HG03103 (cell line): ENCODE data around the gene CBLB.

ENCODE experiments used
- ATAC-seq: cut with Tn5 transposase; IDR thresholded peaks from one replicate; pipeline ENCODE4 v1.9.1; 2021; ENCODE audit warnings: low read depth; ENCODE audit not compliant: unreplicated experiment

Gene CBLB

DNA sequence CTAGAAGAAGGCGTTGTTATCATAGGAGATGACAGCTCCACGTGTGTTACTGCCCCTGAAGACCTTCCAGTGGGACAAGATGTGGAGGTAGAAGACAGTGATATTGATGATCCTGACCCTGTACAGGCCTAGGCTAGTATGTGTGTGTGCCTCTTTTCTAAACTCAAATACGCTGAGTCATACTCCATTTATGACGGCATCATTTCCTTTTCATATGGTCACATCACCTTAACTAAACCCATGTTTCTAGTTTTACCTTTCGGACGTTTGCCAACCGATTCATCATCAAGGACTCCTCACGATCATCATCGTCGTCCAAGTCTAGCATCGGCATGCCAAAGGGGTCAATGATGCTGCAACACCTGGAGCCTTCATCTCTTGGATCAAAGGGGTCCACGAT lies 149.0 kb downstream of the CBLB start:
- ATAC-seq = no peak

DNA sequence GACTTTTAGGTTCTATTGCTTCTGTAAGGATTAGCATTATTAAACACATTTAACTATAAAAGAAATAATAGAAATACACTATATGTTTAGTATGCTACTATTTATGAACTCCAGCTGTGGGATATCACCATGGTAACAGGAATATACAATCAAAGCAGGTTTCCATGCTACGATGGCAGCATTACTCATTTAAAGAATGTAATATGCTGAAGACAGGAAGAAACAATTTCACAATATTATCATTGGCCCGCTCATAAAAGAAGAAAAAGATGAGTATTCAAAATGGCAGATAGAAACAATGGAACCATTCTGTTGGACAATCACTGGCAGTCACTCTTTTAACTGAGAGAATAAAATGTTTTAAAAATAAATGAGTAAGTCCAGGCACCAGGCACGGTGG lies 153.4 kb downstream of the CBLB start:
- ATAC-seq = no peak

DNA sequence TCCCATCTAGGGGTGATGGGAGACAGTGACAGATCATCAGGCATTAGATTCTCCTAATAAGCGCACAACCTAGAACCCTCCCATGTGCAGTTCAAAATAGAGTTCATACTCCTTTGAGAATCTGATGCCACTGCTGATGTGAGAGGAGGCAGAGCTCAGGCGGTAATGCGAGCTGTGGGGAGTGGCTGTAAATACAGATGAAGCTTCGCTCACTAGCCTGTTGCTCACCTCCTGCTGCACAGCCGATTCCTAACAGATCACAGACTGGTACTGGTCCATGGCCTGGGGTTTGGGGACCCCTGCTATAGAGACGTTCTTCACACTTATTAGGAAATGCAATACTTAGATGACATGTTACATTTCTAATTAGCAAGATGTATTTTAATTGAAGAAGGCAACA lies 154.4 kb downstream of the CBLB start:
- ATAC-seq = no peak

DNA sequence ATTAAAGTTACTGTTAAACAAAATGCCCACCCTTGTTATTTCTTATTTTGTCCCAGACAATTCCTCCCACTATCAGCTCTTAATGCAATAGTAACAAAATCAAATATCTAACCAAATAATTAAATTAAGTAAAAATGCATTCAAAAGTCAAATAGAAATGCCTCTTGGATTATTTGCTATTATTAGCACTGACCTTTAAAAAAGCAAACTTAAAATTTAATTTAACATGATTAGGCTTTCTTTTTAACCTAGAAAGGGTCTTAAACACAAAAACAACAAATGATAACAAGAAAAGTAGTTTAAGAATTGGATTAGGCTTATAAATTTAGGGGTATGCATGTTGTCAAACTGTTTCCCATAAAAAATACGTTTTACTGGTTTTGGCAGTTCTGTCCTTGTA lies 159.8 kb downstream of the CBLB start:
- no peak for ATAC-seq

DNA sequence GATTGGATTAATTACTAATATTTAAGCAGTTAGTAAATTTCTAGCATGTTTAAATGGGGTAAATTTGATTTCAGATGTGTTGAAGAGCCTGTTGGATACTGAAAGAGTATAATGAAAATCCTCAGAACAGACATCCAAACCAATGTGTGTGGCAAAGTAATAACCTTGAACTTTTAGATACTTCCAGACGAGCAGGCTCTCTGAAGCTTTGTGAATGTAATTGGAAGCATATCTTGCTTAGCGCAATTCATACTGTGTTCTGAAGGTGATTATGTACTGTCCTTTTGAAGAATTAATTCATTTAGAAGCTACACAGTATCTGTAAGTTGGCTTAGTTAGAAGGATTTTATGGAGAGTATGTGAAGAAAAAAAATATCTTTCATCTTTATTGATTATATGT lies 161.8 kb downstream of the CBLB start:
- no peak for ATAC-seq

DNA sequence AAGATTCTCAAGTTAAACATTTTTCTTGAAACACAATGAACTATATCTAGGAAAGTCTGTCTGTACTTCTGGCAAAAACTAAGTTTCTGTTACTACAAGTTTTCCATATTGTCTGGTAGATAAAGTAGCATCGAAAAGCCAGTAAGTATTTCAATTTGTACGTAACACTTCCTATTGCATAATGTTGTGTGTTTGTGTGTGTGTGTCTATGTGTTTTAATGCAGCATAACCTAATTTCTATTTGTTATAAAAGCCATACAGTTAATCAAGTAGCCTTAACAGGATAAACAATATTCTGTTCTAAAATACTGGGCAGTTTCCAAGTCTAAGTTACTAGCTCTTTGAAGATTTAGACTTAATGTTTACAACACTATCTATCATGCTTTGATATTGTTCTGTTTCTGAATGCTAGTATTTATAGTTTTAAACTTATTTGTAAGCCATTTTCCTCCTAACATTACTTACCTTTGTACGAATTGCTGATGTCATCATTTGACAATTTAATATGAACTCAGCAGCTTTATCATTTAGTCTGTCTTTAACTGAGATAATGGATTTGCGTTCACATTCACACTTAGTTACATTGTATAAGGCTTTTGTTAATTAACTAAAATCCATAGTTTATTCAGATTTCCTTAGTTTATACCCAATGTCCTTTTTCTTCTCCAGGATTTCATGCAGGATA lies 163.9 kb downstream of the CBLB start:
- ATAC-seq = no peak

DNA sequence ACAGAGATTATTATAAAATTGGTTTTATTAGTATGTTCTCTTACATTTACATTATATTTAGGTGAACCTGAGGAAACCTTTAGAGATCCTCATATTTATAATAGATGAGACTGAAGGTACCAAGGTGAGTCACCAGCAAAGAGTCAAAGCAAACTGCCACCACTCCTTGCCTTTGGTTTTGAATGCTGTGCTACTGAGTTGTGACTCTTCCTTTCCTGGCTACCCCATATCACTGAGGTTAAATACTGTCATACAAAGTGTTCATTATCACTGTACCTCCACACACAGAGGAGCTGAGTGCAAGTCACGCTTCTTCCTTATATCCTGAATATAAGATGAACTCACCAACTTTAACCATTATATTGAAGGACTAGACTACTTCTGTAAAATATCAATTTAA lies 168.2 kb downstream of the CBLB start:
- no peak for ATAC-seq

DNA sequence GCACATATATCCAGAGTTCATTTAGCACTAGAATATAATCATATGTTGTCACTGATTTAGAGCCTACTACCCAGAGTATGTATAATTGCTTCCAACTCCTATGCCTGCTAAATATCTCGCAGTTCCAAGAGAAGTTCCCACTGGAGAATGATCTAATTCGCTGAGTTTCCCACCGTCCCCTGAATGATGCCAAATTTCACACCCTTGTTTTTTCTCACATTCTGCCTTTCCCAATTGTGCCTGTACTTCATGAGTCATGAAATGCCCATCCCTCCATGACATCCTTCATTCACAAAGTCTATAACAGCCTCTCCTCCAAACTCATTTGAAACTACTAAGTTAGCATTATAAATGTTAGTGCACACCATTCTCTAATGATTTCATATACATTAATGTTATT lies 177.2 kb downstream of the CBLB start:
- no peak for ATAC-seq

DNA sequence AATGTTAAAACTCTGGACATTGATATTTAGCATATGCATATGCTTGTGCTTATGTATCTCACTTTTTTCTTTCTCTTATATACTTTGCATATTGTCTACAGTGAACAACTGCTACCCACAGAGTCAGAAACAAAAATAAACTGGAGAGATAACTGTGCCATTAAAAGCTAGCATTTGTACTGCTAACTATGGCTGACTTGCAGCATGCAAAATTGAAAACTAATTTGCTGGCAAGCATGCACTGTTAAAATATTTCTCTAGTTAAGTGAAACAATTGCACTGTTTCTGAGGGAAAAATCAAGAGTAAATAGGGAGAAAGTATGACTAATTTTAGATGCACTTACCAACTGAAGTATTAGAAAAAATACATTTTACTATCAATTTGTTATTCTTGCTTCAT lies 177.8 kb downstream of the CBLB start:
- ATAC-seq = no peak

DNA sequence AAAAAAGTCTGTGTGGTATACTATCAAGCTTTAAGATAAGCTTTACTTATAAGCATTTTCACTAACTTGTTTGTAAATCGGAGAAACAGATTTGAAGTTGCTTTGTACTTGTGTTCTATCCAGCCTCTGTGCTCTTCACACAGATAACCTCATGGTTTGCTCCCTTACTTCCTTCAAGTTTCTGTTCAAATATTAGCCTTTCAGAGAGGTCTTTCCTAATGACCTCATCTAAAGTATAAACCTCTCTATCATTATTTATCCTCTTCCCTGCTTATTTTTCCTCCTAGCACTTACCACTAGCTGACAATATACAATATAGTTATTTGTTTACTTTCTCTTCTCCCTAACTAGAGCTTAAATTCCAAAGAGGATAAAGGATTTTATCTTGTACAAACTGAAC lies 180.0 kb downstream of the CBLB start:
- no peak for ATAC-seq

DNA sequence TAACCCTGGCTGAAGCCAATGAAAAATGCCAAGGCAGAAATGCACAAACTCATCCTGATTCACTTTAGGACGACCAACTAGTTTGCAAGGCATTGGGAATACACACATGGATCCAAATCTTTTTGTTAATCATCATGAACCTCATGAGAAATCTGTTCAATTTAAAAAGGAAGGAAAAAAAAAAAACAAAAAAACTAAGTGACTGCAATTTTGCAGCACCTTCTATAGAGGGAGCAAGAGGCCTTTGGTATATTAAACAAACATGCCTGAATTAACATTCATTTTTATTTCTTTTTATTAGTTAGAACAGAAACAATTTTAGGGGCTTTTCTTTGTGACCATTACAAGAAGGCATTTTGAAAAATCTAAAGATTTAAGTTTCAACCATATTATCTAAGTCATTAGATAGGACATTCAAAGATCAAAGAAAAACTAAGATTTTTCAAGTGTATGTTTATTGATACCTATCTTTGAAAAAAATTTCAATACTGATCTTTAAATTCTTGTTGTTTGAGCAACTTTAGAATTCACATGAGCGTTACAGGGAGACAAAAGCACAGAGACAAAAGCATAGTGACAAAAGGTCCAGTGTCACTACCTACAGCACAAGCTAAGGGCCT lies 182.4 kb downstream of the CBLB start:
- ATAC-seq = no peak

DNA sequence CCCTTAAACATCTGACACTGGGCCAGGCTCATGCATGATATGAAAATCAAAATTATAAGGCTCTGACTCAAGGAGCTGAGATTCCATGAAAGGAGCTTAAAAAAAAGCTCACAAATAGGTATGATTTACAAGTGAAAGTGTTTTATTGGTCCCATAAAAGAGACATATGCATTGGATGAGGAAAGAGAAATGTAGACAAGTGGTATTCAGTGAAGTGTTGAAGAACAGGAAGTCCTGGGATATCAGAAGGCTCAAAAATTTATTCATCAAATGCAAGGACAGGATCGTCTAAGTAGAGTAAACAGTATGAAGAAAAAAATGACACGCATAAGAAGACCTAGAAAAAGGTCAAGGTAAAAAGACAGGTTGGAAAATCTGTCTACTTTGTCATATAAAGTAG lies 188.9 kb downstream of the CBLB start:
- no peak for ATAC-seq

DNA sequence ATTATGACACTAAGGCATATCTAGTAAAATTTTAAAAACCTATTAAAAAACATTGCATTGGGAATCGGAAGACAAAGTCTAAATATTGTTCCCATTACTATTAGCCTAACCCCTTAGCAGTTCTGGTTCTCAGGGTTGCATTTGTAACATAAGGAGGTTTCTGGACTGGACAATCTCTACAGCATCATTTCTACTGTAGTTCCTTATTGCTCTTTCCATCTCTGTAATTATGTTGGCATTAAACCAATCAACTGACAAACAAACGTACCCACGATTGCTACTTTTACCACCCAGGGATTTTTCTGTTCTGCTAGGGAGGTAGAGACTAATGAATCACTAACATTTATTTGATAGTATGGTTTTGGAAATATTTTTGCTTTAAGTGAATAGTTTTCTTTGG lies 190.8 kb downstream of the CBLB start:
- ATAC-seq = no peak

DNA sequence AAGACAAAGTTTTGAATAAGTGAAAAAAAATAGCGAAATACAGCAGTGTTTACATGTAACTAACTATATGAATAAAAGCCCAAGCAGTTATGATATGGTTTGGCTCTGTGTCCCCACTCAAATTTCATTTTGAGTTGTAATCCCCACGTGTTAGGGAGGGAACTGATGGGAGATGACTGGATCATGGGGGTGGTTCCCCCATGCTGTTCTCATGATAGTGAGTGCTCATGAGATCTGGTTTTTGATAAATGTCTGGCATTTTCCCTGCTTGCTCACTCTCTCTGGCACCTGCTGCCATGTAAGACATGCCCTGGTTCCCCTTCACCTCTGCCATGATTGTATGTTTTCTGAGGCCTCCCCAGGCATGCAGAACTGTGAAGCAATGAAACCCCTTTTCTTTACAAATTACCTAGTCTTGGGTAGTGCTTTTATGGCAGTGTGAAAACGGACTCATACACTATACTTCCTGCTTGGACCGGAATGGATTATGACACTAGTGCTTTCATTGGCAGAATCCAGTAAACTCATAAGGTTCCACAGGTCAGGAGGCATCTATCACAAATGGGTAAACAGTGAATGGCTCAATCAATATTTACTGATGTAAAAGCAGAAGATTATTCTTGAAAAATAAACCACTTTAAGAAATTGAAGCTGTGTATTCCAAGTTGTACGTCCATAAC lies 192.1 kb downstream of the CBLB start:
- ATAC-seq = no peak

DNA sequence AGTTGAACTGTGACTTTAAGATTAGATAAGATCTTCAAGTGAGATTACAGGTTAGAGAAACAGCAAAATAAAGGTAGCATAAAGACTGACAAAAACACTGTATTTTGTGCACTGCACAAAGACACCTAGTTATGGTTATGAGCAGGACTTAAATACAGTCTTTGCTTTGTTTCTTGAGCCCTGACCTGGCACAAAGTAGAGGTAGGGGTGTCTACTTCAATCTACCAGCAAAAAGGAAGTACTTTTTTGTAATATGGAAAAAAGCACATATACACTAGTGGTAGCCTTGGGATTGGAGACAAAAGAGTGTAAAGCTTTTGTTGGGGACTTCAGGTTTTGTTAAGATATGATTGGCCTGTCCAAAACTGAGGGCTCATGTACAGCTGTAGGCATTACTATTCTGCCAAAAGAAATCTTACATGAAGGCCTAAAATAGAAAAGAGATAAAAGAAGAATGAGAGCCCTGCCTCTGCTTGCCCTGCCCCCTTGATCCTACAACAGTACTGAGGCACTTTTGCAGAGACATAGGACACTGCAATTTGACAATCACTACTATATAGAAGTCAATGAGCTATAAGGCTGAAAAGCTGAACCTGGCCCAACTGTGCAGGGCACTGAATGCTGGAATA lies 194.3 kb downstream of the CBLB start:
- no peak for ATAC-seq

DNA sequence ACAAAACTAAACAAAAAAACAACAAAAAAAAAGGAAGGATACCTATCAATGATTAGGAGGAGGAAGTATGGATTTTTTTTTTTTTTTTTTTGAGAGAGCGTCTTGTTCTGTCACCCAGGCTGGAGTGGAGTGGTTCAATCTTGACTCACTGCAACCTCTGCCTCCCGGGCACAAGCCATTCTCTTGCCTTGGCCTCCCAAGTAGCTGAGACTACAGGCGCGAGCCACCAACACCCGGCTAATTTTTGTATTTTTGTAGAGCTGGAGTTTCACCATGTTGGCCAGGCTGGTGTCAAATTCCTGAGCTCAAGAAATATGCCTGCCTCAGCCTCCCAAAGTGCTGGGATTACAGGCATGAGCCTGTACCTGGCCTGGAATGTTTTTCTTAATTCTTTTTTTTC lies 195.8 kb downstream of the CBLB start:
- ATAC-seq = no peak

DNA sequence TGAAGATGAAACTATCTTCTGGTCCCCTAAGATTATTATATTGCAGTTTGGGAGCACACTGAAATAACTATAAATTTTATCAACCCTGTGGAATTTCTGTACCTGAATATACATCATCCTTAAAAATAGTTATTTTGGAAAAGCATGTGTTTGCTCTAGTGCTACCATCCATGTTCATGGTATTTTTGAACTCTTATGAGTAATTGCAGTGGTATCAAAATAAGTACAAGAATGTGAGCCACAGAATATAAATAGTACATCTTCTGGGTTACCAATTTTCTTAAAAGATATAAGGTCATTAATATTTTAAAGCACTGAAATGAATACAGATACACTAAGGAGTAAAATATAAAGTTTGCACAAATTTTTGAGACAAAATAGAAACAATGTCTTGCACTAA lies 206.5 kb downstream of the CBLB start:
- no peak for ATAC-seq

DNA sequence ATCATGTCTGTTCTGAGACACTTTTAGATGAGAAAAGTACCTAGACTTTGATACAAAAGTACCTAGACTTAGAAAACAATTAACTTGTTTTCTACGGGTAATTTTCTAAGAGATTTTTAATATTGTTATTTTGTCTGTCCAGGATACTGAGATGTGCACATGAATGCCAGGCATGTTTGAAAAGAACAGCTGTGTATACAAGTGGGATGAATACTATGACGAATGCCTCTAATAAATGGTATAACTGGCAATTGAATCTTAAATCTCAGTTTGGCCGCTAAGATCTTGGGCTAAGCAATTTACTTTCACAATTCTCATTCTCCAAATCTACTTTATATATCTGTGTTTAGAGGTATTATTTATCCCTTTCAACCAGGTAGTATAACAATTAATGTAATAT lies 207.4 kb downstream of the CBLB start:
- no peak for ATAC-seq

DNA sequence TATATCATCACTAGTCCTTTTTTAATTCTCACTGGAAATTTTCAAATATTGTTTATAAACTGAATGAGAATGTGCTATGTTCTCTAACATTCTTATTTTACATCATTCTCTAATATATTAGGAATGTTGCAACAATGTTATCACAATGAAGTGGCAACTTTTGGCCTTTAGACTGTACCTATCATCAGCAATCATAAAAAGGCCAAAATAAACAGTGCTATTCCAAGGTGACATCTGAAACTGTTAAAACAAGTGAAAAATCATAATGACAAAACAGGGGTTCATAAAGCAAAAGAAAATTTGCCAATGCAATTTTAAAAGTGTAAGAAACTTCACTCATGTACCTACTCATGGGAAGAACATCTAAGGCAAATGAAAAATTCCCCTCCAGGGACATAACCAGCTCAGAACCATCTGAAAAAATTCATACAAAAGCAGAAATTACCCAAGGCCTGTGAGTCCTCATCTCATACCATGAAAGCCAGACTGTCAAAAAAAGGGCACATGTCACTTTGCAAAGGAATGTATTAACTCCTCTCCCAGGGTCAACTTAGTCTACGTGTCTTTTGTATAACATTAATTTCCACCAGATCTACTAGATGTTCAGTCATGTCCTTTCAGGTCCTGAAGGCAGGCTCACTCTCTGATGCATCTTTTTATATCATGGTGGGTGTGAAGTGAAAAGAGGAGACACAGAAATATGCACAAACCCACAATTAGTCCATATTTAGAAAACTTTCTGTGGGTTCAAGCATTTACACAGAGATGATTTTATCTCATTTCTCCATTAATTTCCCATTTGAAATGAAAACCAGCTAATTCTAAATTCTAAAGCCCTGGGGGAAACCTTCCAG lies 211.9 kb downstream of the CBLB start:
- ATAC-seq = no peak

DNA sequence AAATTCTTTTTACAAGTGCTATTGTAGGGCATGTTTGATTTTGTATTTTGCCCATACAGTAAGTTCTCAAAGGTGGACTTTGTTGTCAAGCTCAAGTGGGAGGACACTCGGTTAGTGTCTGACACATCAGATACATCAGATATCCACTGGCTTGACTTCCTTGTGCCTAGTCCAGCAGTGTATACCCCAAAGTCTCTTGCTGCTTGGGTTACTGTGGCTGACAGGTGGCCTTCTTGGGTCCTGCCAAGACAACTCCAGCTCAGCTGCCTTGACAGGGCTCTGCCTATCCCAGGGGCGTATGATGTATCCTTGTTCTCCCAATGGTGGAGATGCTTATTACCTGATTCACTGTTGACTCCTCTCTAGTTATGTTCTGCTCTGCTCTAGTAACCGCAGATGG lies 214.9 kb downstream of the CBLB start:
- no peak for ATAC-seq

DNA sequence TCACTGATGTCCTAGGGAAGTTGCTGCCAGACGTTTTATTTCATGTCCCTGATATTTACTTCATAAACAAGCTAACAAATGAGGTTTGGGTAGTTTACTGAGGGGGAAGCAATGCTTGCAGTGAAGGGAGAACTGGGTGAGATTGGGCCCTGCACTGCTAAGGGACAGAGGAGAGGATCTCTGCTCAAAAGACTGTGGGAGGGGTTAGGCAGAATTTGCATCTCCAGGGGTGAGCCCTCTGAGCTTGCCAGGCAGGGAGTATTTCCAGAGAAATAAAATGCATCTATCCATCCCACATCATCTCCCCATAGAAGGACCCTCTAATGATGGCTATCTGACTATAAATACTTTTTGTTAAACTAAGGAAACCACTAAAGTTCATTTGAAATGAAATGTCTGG lies 215.6 kb downstream of the CBLB start:
- ATAC-seq = no peak
